NK-92 (cell line): ENCODE data around the gene CEACAM20.
"Not testable (repeated sequence)": the region's sequence is repeated elsewhere in the genome, so short reads cannot be mapped to it uniquely, and the experiment has no call there.

ENCODE experiments used
- DNase-seq: peaks from one replicate; lab custom pipeline; 2025; ENCODE audit not compliant: unreplicated experiment; lab: John Stamatoyannopoulos, UW

Gene CEACAM20

GRCh38 chr19:44496711-44497110 is 32.8 kb downstream of the CEACAM20 start:
- DNase-seq, result no peak

DNA sequence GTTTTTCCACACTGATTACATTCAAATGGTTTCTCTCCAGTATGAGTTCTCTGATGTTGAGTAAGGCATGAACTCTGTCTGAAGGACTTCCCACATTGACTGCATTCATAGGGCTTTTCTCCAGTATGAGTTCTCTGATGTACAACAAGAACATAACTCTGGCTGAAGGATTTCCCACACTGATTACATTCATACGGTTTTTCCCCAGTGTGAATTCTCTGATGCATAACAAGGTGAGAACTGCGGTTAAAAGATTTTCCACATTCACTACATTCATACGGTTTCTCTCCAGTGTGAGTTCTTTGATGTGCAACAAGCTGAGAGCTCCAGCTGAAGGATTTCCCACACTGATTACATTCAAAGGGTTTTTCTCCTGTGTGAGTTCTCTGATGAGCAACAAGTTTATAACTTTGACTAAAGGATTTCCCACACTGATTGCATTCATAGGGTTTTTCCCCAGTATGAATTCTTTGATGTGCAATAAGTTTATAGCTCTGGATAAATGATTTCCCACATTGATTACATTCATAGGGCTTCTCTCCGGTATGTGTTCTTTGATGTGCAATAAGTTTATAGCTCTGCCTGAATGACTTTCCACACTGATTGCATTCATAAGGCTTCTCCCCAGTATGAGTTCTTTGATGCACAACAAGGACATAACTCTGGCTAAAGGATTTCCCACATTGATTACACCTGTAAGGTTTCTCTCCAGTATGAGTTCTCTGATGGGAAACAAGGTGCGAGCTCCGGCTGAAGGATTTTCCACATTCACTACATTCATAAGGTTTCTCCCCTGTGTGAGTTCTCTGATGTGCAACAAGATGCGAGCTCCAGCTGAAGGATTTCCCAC is 52.7 kb downstream of the CEACAM20 start:
- no peak for DNase-seq

GRCh38 chr19:44468730-44469129 is 60.7 kb downstream of the CEACAM20 start:
- DNase-seq, result not testable (repeated sequence)

GRCh38 chr19:44462600-44463286 is 66.7 kb downstream of the CEACAM20 start:
- not testable (repeated sequence) for DNase-seq
